Mononuclear cell (primary cell): ENCODE results near the gene GALR3. TPM values are rescaled to one million over a fixed set of nuclear protein-coding genes. Genes with fewer than 3 reads are reported as not detected.

Source experiments
- H3K27me3 ChIP-seq: 2 replicates; pipeline ENCODE4 v1.6.0; 2011; ENCODE audit warnings: low read length, control low read depth; ENCODE audit not compliant: insufficient read depth
- H3K4me1 ChIP-seq: 2 replicates; pipeline ENCODE4 v1.5.1; 2011; ENCODE audit warnings: mild to moderate bottlenecking, low read length, control low read depth; ENCODE audit not compliant: insufficient read depth
- H3K4me3 ChIP-seq: 2 replicates; pipeline ENCODE4 v1.5.1; 2011; ENCODE audit warnings: mild to moderate bottlenecking, low read length, moderate library complexity
- H3K9me3 ChIP-seq: 2 replicates; pipeline ENCODE4 v1.5.1; 2011; ENCODE audit warnings: low read depth, mild to moderate bottlenecking, control low read depth, low read length
- total RNA-seq: library from RNA; depleted of rRNA; stranded (reverse); fragments of >200 nt; gene quantifications from one replicate; pipeline ENCODE4 v1.2.3, GENCODE V29; 2012

The GALR3 gene
- total RNA-seq, 1 donor = not detected

DNA sequence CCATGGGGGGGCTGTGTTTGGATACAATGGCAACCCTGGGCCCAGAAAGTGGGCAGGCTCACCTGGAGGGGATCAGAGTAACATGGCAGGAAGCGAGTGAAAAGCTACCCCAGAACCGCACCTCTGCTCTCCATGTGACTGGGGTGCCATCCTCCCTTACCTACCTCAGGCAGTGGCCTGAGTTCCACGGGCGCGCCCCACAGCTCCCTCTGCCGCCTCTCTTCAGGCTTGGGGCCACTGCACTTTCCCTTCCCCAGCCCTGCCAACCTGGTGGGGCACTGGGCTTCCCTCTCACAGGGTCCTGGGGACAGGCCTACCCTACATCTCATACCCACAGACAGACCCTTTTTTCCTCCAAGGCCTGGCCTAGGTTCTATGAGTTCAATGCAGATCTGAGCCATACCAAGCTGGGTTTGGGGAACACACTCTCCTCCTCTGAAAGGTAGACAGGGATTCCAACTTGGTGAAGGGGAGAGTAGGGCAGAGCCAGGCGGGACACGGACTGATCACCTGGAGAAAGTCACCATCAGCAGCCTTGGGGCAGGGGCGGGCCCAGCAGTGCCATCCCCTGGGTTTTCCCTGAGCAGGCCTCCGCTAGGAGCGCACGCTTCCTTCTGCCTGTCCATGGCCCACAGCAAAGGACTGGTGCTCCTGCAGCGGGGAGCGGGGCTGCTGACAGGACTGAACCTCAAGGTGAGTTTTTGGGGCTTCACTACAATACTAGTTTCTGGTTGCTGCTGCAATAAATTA, 7.1 kb downstream of the GALR3 start:
- Histone ChIP-seq H3K9me3 (no peaks in the 10 kb centered on the region), H3K4me3 (no peak overlapping the region), H3K4me1 (no peaks in the 10 kb centered on the region), H3K27me3 (no peaks in the 10 kb centered on the region)

- Histone ChIP-seq H3K4me1 (no peaks in the 10 kb centered on the region), H3K9me3 (no peaks in the 10 kb centered on the region), H3K4me3 (no peak overlapping the region), H3K27me3 (no peaks in the 10 kb centered on the region)
These were observed 8.3 kb downstream of the GALR3 start for GRCh38 chr22:37831472-37831871.

- no peaks in the 10 kb centered on the region for H3K4me1 ChIP-seq
- H3K27me3 ChIP-seq = no peaks in the 10 kb centered on the region
- H3K9me3 ChIP-seq = no peaks in the 10 kb centered on the region
- H3K4me3 ChIP-seq = no peak overlapping the region
These were observed 9.1 kb downstream of the GALR3 start for GRCh38 chr22:37832022-37832857.

GRCh38 chr22:37842015-37842793, 19.0 kb downstream of the GALR3 start:
- Histone ChIP-seq H3K4me3 (no peak overlapping the region), H3K27me3 (no peaks in the 10 kb centered on the region), H3K9me3 (no peaks in the 10 kb centered on the region)

GRCh38 chr22:37843741-37844089, 20.5 kb downstream of the GALR3 start:
- H3K9me3 ChIP-seq = no peaks in the 10 kb centered on the region

More at GRCh38 chr22:37842015-37842793, 19.0 kb downstream of the GALR3 start:
- H3K4me1 ChIP-seq = peaks cover 25% of the 10 kb centered on the region

DNA sequence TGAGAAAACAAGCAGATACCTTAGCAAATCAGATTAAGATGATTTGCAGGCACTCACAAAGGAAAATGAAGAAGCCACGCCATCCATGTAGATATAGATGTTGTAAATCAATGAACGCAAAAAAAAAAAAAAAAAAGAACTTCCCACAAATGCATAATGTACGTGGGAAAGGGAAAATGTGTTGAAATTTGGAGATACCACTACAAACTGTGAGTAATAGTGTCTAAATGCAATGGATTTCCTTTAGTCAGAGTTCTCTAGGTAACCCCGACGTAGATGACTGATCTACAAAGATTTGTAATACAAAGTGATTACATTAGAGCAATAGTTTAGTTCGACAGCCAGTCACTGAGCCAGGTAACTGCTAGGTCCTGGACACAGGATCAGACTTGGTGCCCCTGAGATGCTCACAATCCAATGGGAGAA, 21.7 kb downstream of the GALR3 start:
- Histone ChIP-seq H3K4me3 (peak overlapping the region; percentile 74), H3K27me3 (no peaks in the 10 kb centered on the region), H3K4me1 (peaks cover 41% of the 10 kb centered on the region), H3K9me3 (no peaks in the 10 kb centered on the region)

More at GRCh38 chr22:37843741-37844089, 20.5 kb downstream of the GALR3 start:
- peak overlapping the region; percentile 74 for H3K4me3 ChIP-seq
- peaks cover 36% of the 10 kb centered on the region for H3K4me1 ChIP-seq
- H3K27me3 ChIP-seq = no peaks in the 10 kb centered on the region

DNA sequence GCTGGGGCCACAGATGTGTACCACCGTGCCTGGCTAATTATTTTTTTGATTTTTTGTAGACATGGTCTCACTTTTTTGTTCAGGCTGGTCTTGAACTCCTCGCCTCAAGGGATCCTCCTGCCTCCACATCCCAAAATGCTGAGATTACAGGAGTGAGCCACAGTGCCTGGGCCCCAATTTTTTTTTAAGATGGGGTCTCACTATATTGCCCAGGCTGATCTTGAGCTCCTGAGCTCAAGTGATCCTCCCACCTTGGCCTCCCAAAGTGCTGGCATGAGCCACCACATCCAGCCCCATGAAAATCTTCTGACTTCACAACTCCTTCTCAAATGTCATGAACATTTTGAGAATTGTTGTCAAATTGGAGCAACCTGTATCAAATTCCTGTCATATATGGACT, 23.3 kb downstream of the GALR3 start:
- Histone ChIP-seq H3K27me3 (no peaks in the 10 kb centered on the region), H3K4me1 (peaks cover 54% of the 10 kb centered on the region), H3K4me3 (no peak overlapping the region), H3K9me3 (no peaks in the 10 kb centered on the region)

- Histone ChIP-seq H3K4me3 (peak overlapping the region; percentile 81), H3K4me1 (peaks cover 38% of the 10 kb centered on the region), H3K9me3 (no peaks in the 10 kb centered on the region), H3K27me3 (no peaks in the 10 kb centered on the region)
These were observed 25.5 kb downstream of the GALR3 start for GRCh38 chr22:37848587-37849088.

- Histone ChIP-seq H3K4me1 (peaks cover 38% of the 10 kb centered on the region), H3K9me3 (no peaks in the 10 kb centered on the region), H3K27me3 (no peaks in the 10 kb centered on the region), H3K4me3 (peak within 1 kb of the TSS; percentile 81)
These were observed 26.0 kb downstream of the GALR3 start, which contains the start of gene EIF3L for GRCh38 chr22:37849089-37849751. EIF3L (plus strand) TSS chr22:37849419; CDS start chr22:37849450, 31 bp downstream.

GRCh38 chr22:37850801-37851200, 27.6 kb downstream of the GALR3 start:
- Histone ChIP-seq H3K27me3 (no peaks in the 10 kb centered on the region), H3K4me1 (peaks cover 30% of the 10 kb centered on the region), H3K9me3 (no peaks in the 10 kb centered on the region), H3K4me3 (no peak overlapping the region)

GRCh38 chr22:37852418-37852817, 29.2 kb downstream of the GALR3 start:
- Histone ChIP-seq H3K4me1 (peaks cover 30% of the 10 kb centered on the region), H3K4me3 (no peak overlapping the region), H3K9me3 (no peaks in the 10 kb centered on the region), H3K27me3 (no peaks in the 10 kb centered on the region)

- H3K4me1 ChIP-seq = peaks cover 14% of the 10 kb centered on the region
- H3K4me3 ChIP-seq = no peak overlapping the region
- no peaks in the 10 kb centered on the region for H3K9me3 ChIP-seq
- H3K27me3 ChIP-seq = no peaks in the 10 kb centered on the region
These were observed 31.8 kb downstream of the GALR3 start for GRCh38 chr22:37854946-37855345.

DNA sequence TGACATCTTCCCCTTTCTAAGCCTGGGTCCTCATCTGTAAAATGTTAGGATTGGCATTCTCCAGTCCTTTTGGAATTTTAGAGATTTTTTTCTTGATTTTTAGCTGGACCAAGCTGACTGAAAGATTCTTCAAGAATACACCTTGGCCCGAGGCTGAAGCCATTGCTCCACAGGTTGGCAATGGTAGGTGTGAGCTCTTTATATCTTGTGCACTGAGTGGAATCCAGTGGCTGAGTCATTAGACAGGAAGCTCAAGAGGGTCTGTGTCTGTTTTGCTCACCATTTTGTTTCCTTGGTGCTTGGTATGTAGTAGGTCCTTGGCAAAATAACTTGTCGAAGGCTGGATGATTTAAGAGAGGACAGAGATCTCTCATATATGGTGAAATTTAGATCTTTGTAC, 32.3 kb downstream of the GALR3 start:
- Histone ChIP-seq H3K4me1 (peaks cover 9% of the 10 kb centered on the region), H3K4me3 (no peak overlapping the region), H3K9me3 (no peaks in the 10 kb centered on the region), H3K27me3 (no peaks in the 10 kb centered on the region)

GRCh38 chr22:37860796-37861421, 37.7 kb downstream of the GALR3 start:
- Histone ChIP-seq H3K4me1 (no peaks in the 10 kb centered on the region), H3K4me3 (no peak overlapping the region), H3K9me3 (no peaks in the 10 kb centered on the region), H3K27me3 (no peaks in the 10 kb centered on the region)
